Panc1 (cell line): ENCODE measurements around the gene GCFC2.

Experiments
- CTCF ChIP-seq: fragments of 450-650 bp; IDR thresholded peaks from 2 replicates; pipeline ENCODE4 v1.5.1; 2017; ENCODE audit warnings: mild to moderate bottlenecking
- SIN3A ChIP-seq: IDR thresholded peaks from 2 replicates; pipeline ENCODE4 v1.6.1; 2012; ENCODE audit warnings: low read depth, mild to moderate bottlenecking, low read length, moderate library complexity, borderline replicate concordance; ENCODE audit not compliant: insufficient read depth
- TCF7L2 ChIP-seq: IDR thresholded peaks from 2 replicates; pipeline ENCODE4 v1.6.1; 2011; ENCODE audit warnings: mild to moderate bottlenecking, low read depth, low read length, inconsistent platforms

GRCh38 chr2:75656563-75656962 lies 54.2 kb downstream of the GCFC2 start:
- no peak for TF ChIP-seq CTCF
- no peak for TF ChIP-seq TCF7L2
- no peak for TF ChIP-seq SIN3A
